Left ventricle myocardium inferior (tissue), 1 donor: ENCODE results near the gene GNAS. TPM values are rescaled to one million over a fixed set of nuclear protein-coding genes. Genes with fewer than 3 reads are reported as not detected.

Source experiments
- DNase-seq: peaks from one replicate; pipeline ENCODE4 v3.0.0-alpha.2; 2020
- H3K27ac ChIP-seq: fragments of 200-600 bp; replicated peaks from 2 replicates; pipeline ENCODE4 v1.8.0; 2021
- H3K27me3 ChIP-seq: fragments of 200-600 bp; 2 replicates; pipeline ENCODE4 v1.8.0; 2021; ENCODE audit warnings: low read depth
- H3K36me3 ChIP-seq: fragments of 200-600 bp; 2 replicates; pipeline ENCODE4 v1.8.0; 2021
- H3K4me1 ChIP-seq: fragments of 200-600 bp; 2 replicates; pipeline ENCODE4 v1.8.0; 2021
- H3K4me3 ChIP-seq: fragments of 200-600 bp; 2 replicates; pipeline ENCODE4 v1.8.0; 2021; ENCODE audit warnings: mild to moderate bottlenecking, moderate library complexity
- H3K9me3 ChIP-seq: fragments of 200-600 bp; replicated peaks from 2 replicates; pipeline ENCODE4 v1.8.0; 2021
- CTCF ChIP-seq: fragments of 200-600 bp; IDR thresholded peaks from 2 replicates; pipeline ENCODE4 v1.8.0; 2021; ENCODE audit warnings: antibody characterized with exemption, mild to moderate bottlenecking, borderline replicate concordance
- intact Hi-C: fragments of 100-400 bp; cut with micrococcal nuclease; formaldehyde crosslinking; loops from one replicate; pipeline ENCODE4 v1.11.0; 2022
- total RNA-seq: library from RNA; stranded (reverse); fragmentation: NEBNext Ultra II Directional; extraction: Animal tissue kit (Norgen Biotek cat#: 25700); gene quantifications from one replicate; pipeline ENCODE4 v1.2.1, GENCODE V29; 2021
- donor health status: DM: no; HTN: yes; CAD: no; lungs with severe emphysema.

Gene GNAS
- total RNA-seq, 1 donor from 2014 or later: 1,444 TPM

GRCh38 chr20:58911309-58911708, 58.8 kb downstream of the GNAS start:
- Histone ChIP-seq H3K36me3 (peaks cover 40% of the 10 kb centered on the region), H3K4me1 (peaks cover 34% of the 10 kb centered on the region), H3K27me3 (no peaks in the 10 kb centered on the region), H3K27ac (no peak overlapping the region), H3K9me3 (peaks cover 3% of the 10 kb centered on the region), H3K4me3 (no peak overlapping the region)
- no peak for TF ChIP-seq CTCF
- intact Hi-C loops: no loop called here
- no peak for DNase-seq

GRCh38 chr20:58911970-58912369, 59.5 kb downstream of the GNAS start:
- H3K9me3 ChIP-seq: peaks cover 10% of the 10 kb centered on the region
- no peak for DNase-seq
- no peak overlapping the region for H3K4me3 ChIP-seq
- H3K4me1 ChIP-seq: peaks cover 27% of the 10 kb centered on the region
- H3K27ac ChIP-seq: no peak overlapping the region
- H3K27me3 ChIP-seq: no peaks in the 10 kb centered on the region
- no peak for TF ChIP-seq CTCF
- intact Hi-C loops: no loop called here
- peaks cover 36% of the 10 kb centered on the region for H3K36me3 ChIP-seq

DNA sequence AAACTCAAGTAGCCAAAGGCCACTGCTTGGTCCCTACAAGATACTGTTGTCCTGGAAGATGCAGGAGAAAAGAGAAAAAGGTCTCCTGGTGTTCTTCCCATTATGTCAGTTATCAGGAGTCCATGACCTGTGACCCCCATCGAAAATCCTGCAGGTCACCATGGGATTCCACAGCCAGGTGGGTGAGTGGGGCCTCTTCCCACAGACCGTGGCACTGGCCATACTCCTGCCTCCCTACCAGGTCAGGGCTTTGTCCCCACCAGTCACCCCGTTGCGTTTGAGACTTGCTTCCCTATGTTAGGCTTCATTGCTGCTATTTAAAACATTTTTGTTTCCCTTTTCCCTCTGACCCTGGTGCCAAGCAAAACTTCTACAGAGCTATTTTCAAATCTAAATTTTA, 60.6 kb downstream of the GNAS start:
- no peak for TF ChIP-seq CTCF
- H3K27ac ChIP-seq: no peak overlapping the region
- DNase-seq: no peak
- H3K4me3 ChIP-seq: no peak overlapping the region
- no peaks in the 10 kb centered on the region for H3K27me3 ChIP-seq
- H3K4me1 ChIP-seq: peaks cover 18% of the 10 kb centered on the region
- H3K9me3 ChIP-seq: peaks cover 10% of the 10 kb centered on the region
- intact Hi-C loops: no loop called here
- peaks cover 36% of the 10 kb centered on the region for H3K36me3 ChIP-seq

DNA sequence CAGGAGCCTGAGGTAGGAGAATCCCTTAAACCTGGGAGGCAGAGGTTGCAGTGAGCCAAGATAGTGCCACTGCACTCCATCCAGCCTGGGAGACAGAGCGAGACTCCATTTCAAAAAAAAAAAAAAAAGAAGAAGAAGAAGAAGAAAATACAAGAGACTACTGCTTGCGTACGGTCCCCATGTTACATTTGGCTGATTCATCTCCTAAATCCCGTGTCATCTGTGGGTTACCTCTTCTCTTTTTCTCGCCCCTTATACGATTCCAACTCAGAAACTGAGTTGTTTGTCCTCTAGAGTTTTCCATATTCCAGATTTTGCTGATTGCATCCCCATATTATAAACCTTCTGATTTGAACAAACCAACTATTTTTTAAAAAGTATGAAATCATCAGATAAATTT, 66.1 kb downstream of the GNAS start:
- intact Hi-C loops: no loop called here

DNA sequence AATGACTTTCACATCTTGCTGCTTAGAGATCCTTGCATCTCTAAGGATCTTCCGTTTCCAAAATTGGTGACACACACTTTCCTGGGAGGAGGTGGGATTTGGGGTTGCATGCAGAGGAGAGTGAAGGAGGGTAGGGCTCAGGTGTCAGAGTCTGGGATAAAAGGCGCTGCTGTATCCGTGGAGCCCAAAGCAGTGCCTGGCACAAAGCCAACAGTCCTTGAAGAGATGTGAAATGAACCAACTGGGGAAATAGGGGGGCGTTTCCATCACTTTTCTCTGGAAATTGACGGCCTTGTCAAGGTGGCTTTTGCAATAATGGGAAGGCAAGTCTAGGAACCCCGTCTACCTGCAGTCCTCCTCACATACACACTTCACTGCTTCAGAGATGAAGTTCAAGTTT, 69.0 kb downstream of the GNAS start:
- peaks cover 4% of the 10 kb centered on the region for H3K9me3 ChIP-seq
- intact Hi-C loops: loop anchor here (10.0 kb wide), 1 partner anchor 53 kb away; no protein-coding TSS in a partner anchor
- H3K36me3 ChIP-seq: no peaks in the 10 kb centered on the region

More for the DNA sequence above, 66.1 kb downstream of the GNAS start:
- TF ChIP-seq CTCF: no peak
- no peak for DNase-seq
- Histone ChIP-seq H3K4me1 (peaks cover 5% of the 10 kb centered on the region), H3K36me3 (no peaks in the 10 kb centered on the region), H3K4me3 (no peak overlapping the region), H3K27ac (no peak overlapping the region), H3K9me3 (peaks cover 10% of the 10 kb centered on the region), H3K27me3 (no peaks in the 10 kb centered on the region)

More for the DNA sequence above, 69.0 kb downstream of the GNAS start:
- Histone ChIP-seq H3K4me1 (peaks cover 5% of the 10 kb centered on the region), H3K27me3 (no peaks in the 10 kb centered on the region), H3K4me3 (no peak overlapping the region), H3K27ac (no peak overlapping the region)
- DNase-seq: no peak
- no peak for TF ChIP-seq CTCF
